B cell (primary cell): ENCODE data around the gene WBP1L.

Experiments used
- CTCF ChIP-seq: fragments of 200-600 bp; IDR thresholded peaks from one replicate; pipeline ENCODE4 v1.8.0; 2022; ENCODE audit warnings: antibody characterized with exemption, mild to moderate bottlenecking
- EZH2 ChIP-seq: IDR thresholded peaks from 2 replicates; pipeline ENCODE4 v1.6.1; 2012; ENCODE audit warnings: borderline replicate concordance, low read depth, mild to moderate bottlenecking, moderate library complexity, low read length; ENCODE audit not compliant: insufficient read depth, poor library complexity, severe bottlenecking

GRCh38 chr10:102765336-102765735 lies 21.6 kb downstream of the WBP1L start:
- TF ChIP-seq CTCF (no peak), EZH2 (no peak)
